CD4-positive, alpha-beta T cell (primary cell): Measurements from ENCODE around the gene RTCB. TPM values are rescaled to one million over a fixed set of nuclear protein-coding genes. Genes with fewer than 3 reads are reported as not detected.
"Not testable (repeated sequence)": the region's sequence is repeated elsewhere in the genome, so short reads cannot be mapped to it uniquely, and the experiment has no call there.

Source experiments
- ATAC-seq: fragments of 200-7000 bp; cut with Tn5 transposase; one replicate; pipeline ENCODE4 v1.10.0; 2022; ENCODE audit warnings: mild to moderate bottlenecking; ENCODE audit not compliant: poor library complexity
- CTCF ChIA-PET: fragments of 350-600 bp; sonication (Branson Sonifier 250); formaldehyde crosslinking; loops from one replicate; lab custom pipeline; 2021; ENCODE audit warnings: antibody characterized with exemption, inconsistent platforms; lab: Charles Lee
- POLR2A ChIA-PET: fragments of 350-600 bp; sonication (Branson Sonifier 250); formaldehyde crosslinking; loops from one replicate; lab custom pipeline; 2021; ENCODE audit warnings: antibody characterized with exemption, inconsistent platforms; lab: Charles Lee
- DNase-seq, 14 experiments: peaks; one replicate each; pipeline ENCODE4 v3.0.0-alpha.2; 2013 to 2020; ENCODE audit warnings: mixed read lengths in 2 of 14
- H3K27ac ChIP-seq, 2 donors: one replicate each; pipeline versions ENCODE4 v1.5.1 to v1.7.0; 2013; ENCODE audit warnings: low read length in 2 of 2, low read depth in 1 of 2, mild to moderate bottlenecking in 1 of 2
- H3K27me3 ChIP-seq, 2 experiments: 1 replicate in 1 of 2; 2 replicates in 1 of 2; pipeline versions ENCODE4 v1.6.1 to v1.7.0; 2013; ENCODE audit warnings: low read length in 2 of 2, control low read depth in 1 of 2, mild to moderate bottlenecking in 1 of 2, moderate library complexity in 1 of 2; ENCODE audit not compliant: insufficient read depth in 2 of 2, control insufficient read depth in 1 of 2
- H3K36me3 ChIP-seq: one replicate; pipeline ENCODE4 v1.6.1; 2013; ENCODE audit warnings: low read length, control low read depth; ENCODE audit not compliant: insufficient read depth
- H3K4me1 ChIP-seq: one replicate; pipeline ENCODE4 v1.6.1; 2013; ENCODE audit warnings: low read length, control low read depth; ENCODE audit not compliant: insufficient read depth
- H3K4me3 ChIP-seq: one replicate; pipeline ENCODE4 v1.5.1; 2013; ENCODE audit warnings: mild to moderate bottlenecking, low read length, moderate library complexity
- H3K9me3 ChIP-seq, 2 experiments: 1 replicate in 1 of 2; 2 replicates in 1 of 2; pipeline versions ENCODE4 v1.6.1 to v1.7.0; 2013; ENCODE audit warnings: low read length in 2 of 2, mild to moderate bottlenecking in 2 of 2, control low read depth in 1 of 2, moderate library complexity in 1 of 2; ENCODE audit not compliant: control insufficient read depth in 1 of 2, insufficient read depth in 1 of 2
- H3K27ac Mint-ChIP-seq: one replicate; pipeline ENCODE4 v1.8.0; 2020; ENCODE audit warnings: mixed read lengths
- H3K27me3 Mint-ChIP-seq: one replicate; pipeline ENCODE4 v1.8.0; 2021; ENCODE audit warnings: mixed read lengths
- H3K36me3 Mint-ChIP-seq: one replicate; pipeline ENCODE4 v1.8.0; 2021; ENCODE audit warnings: low read depth, mixed read lengths
- H3K4me1 Mint-ChIP-seq: one replicate; pipeline ENCODE4 v1.8.0; 2021; ENCODE audit warnings: low read depth, mixed read lengths
- H3K4me3 Mint-ChIP-seq: one replicate; pipeline ENCODE4 v1.8.0; 2020; ENCODE audit warnings: mild to moderate bottlenecking, mixed read lengths
- H3K9me3 Mint-ChIP-seq: one replicate; pipeline ENCODE4 v1.8.0; 2020; ENCODE audit warnings: mixed read lengths
- intact Hi-C, 2 experiments: fragments of 100-400 bp; cut with DNase I in 1 of 2; cut with micrococcal nuclease in 1 of 2; formaldehyde crosslinking; loops; one replicate each; pipeline versions ENCODE4 v1.15.1 to v1.9.0; 2023 to 2025; cut with DNase I, micrococcal nuclease
- total RNA-seq, 174 experiments: library from RNA in 2 of 174; stranded (reverse) in 2 of 174; gene quantifications; one replicate each; pipeline ENCODE4 v1.2.3 and lab custom pipeline; 2021 to 2026
- TF ChIP-seq, protein P1 (sequence below): fragments of 200-600 bp; IDR thresholded peaks from one replicate; pipeline ENCODE4 v1.8.0; 2022; ENCODE audit warnings: antibody characterized with exemption, mild to moderate bottlenecking

Gene RTCB
- total RNA-seq, 2 experiments from 2014 or later = 30.1 to 36.0 TPM

- no peak for ATAC-seq
- no peak overlapping the region for H3K4me3 ChIP-seq
- intact Hi-C loops = no loop called here
- no peaks in the 10 kb centered on the region for H3K27me3 ChIP-seq
- H3K36me3 ChIP-seq = no peaks in the 10 kb centered on the region
- CTCF ChIA-PET = no interaction called here
- H3K4me1 ChIP-seq = no peaks in the 10 kb centered on the region
- DNase-seq = no peak
- no peaks in the 10 kb centered on the region for H3K9me3 ChIP-seq
- Mint-ChIP-seq H3K27ac (no peak overlapping the region), H3K27me3 (peaks cover 4% of the 10 kb centered on the region), H3K9me3 (no peaks in the 10 kb centered on the region), H3K4me3 (no peak overlapping the region), H3K36me3 (peaks cover 5% of the 10 kb centered on the region), H3K4me1 (no peaks in the 10 kb centered on the region)
- POLR2A ChIA-PET = no interaction called here
- no peak overlapping the region for H3K27ac ChIP-seq
- TF ChIP-seq, protein P1, sequence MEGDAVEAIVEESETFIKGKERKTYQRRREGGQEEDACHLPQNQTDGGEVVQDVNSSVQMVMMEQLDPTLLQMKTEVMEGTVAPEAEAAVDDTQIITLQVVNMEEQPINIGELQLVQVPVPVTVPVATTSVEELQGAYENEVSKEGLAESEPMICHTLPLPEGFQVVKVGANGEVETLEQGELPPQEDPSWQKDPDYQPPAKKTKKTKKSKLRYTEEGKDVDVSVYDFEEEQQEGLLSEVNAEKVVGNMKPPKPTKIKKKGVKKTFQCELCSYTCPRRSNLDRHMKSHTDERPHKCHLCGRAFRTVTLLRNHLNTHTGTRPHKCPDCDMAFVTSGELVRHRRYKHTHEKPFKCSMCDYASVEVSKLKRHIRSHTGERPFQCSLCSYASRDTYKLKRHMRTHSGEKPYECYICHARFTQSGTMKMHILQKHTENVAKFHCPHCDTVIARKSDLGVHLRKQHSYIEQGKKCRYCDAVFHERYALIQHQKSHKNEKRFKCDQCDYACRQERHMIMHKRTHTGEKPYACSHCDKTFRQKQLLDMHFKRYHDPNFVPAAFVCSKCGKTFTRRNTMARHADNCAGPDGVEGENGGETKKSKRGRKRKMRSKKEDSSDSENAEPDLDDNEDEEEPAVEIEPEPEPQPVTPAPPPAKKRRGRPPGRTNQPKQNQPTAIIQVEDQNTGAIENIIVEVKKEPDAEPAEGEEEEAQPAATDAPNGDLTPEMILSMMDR = no peak
Observed at GRCh38 chr22:32364210-32364609, 47.8 kb downstream of the RTCB start.

- Histone ChIP-seq H3K27ac (no peak overlapping the region), H3K27me3 (no peaks in the 10 kb centered on the region), H3K4me1 (no peaks in the 10 kb centered on the region), H3K36me3 (no peaks in the 10 kb centered on the region), H3K4me3 (no peak overlapping the region), H3K9me3 (no peaks in the 10 kb centered on the region)
- ChIA-PET CTCF (no interaction called here), POLR2A (no interaction called here)
- Mint-ChIP-seq H3K36me3 (peaks cover 5% of the 10 kb centered on the region), H3K27me3 (peaks cover 4% of the 10 kb centered on the region), H3K4me3 (no peak overlapping the region), H3K4me1 (no peaks in the 10 kb centered on the region), H3K9me3 (no peaks in the 10 kb centered on the region), H3K27ac (no peak overlapping the region)
- TF ChIP-seq, protein P1 = no peak
- DNase-seq (no peak), ATAC-seq (no peak)
- intact Hi-C loops = no loop called here
Observed at GRCh38 chr22:32361257-32361656, 50.8 kb downstream of the RTCB start.

DNA sequence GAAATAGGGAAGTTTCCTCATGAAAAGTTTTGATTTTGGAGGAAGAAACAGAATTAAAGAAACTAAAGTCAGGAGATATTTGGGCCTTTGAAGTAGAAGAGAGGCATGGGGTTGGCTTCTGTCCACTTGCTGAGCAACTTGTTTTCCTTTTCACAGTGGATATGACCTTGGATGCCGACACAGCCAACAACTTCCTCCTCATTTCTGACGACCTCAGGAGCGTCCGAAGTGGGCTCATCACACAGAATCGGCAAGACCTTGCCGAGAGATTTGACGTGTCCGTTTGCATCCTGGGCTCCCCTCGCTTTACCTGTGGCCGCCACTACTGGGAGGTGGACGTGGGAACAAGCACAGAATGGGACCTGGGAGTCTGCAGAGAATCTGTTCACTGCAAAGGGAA is 52.0 kb downstream of the RTCB start:
- CTCF ChIA-PET, H3K27me3 Mint-ChIP-seq, H3K27ac Mint-ChIP-seq, H3K9me3 ChIP-seq, H3K36me3 Mint-ChIP-seq, ATAC-seq, H3K4me1 ChIP-seq, H3K4me3 Mint-ChIP-seq, H3K9me3 Mint-ChIP-seq, H3K4me1 Mint-ChIP-seq, H3K27ac ChIP-seq, DNase-seq, H3K36me3 ChIP-seq, H3K27me3 ChIP-seq, POLR2A ChIA-PET, intact Hi-C loops, H3K4me3 ChIP-seq: not testable (repeated sequence)

DNA sequence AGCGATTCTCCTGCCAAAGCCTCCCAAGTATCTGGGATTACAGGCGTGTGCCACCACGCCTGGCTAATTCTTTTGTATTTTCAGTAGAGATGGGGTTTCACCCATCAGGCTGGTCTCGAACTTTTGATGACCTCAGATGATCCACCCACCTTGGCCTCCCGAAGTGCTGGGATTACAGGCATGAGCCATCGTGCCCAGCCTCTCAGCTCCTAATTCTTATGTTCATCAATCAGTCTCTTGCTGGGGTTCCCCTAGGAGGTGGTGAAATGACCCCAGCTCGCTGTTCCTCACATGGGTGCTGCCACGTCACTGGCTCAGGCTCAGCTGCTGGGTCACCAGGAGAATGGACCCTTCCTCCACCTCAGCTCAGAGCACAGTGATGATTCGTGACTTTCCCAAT is 54.5 kb downstream of the RTCB start, which contains the start of gene RFPL3:
RFPL3 (plus strand) TSS at position 301 of the 400 bp plus-strand sequence. CDS start 205 bp downstream, outside the sequence.
- H3K9me3 Mint-ChIP-seq, POLR2A ChIA-PET, H3K27ac Mint-ChIP-seq, ATAC-seq, H3K36me3 ChIP-seq, H3K27me3 ChIP-seq, H3K36me3 Mint-ChIP-seq, intact Hi-C loops, H3K27me3 Mint-ChIP-seq, H3K4me3 ChIP-seq, H3K4me3 Mint-ChIP-seq, DNase-seq, CTCF ChIA-PET, H3K4me1 Mint-ChIP-seq, H3K4me1 ChIP-seq, H3K27ac ChIP-seq: not testable (repeated sequence)
- H3K9me3 ChIP-seq = peaks cover 0 to 11% of the 10 kb centered on the region in 2 experiments
